Activated CD8-positive, alpha-beta memory T cell treated with anti-CD3 and anti-CD28 coated beads, Interleukin-2, amount 50 U/mL, for 48 hours (primary cell): ENCODE measurements around the gene LRRC37A3.
"Not testable (repeated sequence)": the region's sequence is repeated elsewhere in the genome, so short reads cannot be mapped to it uniquely, and the experiment has no call there.

Experiments used
- DNase-seq: peaks from one replicate; pipeline ENCODE4 v3.0.0-alpha.2; 2020

LRRC37A3 gene

DNA sequence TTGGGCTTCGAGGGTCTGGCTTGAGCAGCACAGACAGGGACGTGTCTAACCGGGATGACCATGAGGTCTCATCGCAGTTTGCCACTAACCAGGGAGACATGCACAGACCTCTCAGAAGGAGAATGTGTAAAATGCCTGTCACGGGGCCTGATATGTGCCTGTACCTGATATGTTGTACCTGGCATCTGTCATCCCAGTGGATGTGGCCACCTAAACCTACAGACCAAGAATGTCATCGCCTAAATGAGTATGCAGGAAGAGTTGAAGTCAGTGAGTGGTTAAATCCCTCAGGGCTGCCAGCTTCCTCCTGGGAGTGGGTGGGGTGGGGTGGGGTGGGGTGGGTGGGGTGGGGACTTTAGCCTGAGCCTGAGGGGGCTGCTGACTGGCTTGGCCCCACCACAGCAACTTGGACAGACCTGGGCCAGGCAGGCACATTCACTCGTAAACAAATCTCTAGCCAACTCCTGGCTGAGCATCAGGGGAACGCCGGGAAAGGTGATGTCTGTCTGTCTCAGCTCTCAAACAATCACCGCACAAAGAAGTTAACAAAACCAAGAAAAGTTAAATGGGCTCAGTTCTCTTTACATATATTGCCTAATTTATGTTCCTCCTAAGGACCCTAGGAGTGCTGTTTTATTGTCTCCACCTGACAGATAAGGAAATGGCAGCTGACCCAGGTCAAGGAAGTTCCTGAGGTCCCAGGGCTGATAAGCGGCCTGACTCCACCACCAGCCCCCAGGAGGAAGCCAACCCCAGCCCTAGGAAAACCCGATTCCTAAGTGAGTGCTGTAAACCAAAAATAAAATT lies 89.3 kb downstream of the LRRC37A3 start:
- not testable (repeated sequence) for DNase-seq

DNA sequence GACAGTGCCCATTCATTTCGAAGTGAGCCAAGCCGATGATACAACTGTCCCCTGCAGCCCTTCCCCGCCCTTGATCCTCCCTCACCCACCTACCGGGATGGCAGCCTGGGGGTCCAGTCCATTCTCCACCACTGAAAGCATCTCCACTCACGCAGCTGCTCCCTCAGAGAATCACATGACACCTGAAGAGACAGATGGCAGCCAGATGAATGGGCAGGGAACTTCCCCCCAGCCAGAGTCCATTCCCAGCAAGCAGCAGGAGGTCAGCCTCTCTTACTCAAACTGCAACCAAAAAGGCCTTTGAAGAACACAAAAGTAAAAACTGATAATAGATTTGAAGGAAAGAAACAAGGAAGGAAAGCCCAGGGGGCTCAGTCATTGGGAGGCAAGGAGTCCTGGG lies 90.2 kb downstream of the LRRC37A3 start:
- DNase-seq = not testable (repeated sequence)

DNA sequence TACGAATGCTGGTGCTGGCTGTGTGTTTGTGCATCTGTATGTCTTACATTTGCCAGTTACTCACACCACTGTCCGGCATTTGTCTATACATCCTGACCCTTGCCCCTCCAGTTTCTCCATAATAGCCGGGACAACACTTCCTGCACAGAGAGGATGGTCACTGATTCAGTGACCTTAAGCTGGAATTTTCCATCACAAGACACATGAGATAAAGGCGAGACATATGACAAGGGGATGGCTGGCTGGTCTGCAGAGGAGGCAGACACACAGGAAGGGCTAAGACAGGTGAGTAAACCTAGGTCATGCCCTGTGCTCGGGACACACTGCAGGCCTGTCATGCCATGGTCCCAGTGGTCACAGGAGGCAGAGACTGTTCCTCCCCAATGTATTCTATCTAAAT lies 100.4 kb downstream of the LRRC37A3 start:
- not testable (repeated sequence) for DNase-seq

DNA sequence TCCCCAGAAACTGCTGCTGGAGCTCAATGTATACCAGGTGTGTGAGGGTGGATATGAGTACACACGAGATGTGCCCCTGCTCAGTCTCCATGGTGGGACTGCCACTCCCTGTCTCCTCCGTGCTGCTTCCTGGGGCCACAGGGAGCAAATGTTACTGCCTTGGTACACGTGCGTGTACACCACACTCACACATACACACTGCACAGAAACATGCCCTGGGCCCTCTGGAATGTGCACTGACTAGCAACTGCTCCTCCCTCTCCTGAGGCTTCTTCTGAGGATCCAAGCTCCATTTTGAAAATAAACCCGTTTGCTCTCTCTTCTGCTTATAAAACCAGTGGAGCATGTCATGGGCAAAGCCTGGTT lies 103.5 kb downstream of the LRRC37A3 start:
- not testable (repeated sequence) for DNase-seq

DNA sequence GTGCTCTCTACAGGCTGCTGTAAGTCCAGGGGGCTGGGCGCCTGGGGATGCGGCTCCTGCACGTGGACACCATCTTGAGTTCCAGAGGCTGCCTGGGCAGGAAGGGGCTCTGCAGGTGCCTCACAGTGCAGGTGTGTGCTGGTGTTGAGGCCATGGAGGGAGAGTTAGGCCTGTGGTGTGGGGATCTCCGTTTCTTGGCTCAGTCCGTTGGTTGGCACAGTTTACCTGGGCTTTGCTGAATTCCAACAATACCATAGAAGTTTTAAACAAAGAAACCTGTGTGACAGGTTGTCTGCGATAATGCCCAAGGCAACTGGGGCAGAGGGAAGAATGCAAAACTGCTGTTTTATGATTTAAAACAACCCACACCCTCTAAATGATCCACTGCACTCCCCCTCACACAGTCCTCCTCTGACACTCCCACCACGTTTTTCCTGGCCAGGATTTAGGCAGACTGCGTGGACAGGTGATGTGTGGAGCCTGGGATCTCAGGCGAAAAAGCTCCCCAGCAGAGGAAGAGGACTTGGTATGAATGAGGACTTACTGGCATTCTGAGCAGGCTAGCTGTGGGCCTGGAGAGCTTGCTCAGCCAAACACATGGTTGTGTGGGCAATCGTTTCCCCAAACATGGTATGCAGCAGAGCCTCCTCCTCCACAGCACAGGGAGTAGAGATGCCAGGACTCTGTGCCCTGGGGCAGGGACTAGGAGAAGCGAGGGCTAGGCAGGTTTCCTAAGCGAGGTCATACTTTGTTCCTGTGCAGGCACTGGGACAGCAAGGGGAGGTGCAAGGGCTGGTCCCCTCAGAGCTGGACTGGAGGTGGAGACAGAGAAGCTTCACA lies 104.1 kb downstream of the LRRC37A3 start:
- not testable (repeated sequence) for DNase-seq

DNA sequence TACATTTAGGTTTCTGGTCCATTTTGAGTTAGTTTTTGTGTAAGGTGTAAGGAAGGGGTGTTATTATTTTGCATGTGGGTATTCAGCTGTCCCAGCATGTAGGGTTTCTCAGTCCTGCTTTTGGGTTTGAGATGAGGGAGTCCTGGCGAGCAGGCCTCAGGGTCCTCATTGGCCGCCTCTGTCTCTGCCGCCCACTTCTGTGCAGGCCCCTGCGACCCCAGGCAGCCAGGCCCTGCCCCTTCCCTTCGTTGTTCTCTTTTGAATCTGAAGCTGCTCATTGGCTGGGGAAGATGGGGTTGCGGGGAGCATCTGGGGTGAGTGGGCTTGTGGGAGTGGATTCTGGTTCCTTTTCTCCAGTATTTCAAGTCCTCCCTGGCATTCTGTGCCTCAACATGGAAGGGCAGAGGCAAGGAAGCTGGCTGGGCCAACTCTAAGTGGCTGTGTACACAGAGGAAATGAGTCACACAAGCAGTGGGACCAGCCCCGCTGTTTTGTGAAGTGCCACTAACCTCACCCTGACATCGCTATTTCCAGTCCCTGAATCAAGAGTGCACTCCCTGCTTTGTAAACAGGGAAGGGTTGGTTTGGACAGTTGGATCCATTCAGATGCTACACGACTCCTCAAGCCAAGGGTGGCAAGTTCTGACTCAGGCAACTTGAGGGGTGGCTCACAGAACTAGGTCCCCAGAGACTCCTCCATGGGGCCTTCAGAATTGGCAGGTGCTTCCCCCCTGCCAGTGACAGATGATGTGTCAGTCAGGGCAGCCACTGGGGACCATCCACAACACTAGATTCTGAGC lies 110.9 kb downstream of the LRRC37A3 start:
- DNase-seq = peak; percentile 75
